HCT116 (cell line): ENCODE results near the gene ACAN. TPM values are rescaled to one million over a fixed set of nuclear protein-coding genes. Genes with fewer than 3 reads are reported as not detected.

ENCODE experiments used
- ATAC-seq: fragments of 200-7000 bp; cut with Tn5 transposase; 2 replicates; pipeline ENCODE4 v1.9.1; 2020; ENCODE audit warnings: mild to moderate bottlenecking, moderate library complexity
- BruUV-seq: library from RNA; stranded (reverse); fragments of 400-500 nt; replicated peaks from 2 replicates; lab custom pipeline; 2021; lab: Mats Ljungman, UMichigan
- CTCF ChIA-PET: fragments of 300-600 bp; sonication (Branson Sonifier 250); formaldehyde crosslinking; loops from one replicate; lab custom pipeline; 2021; ENCODE audit warnings: antibody characterized with exemption; lab: Charles Lee
- POLR2A ChIA-PET: fragments of 300-600, 350-600 bp; sonication (Branson Sonifier 250); formaldehyde crosslinking; loops from one replicate; lab custom pipeline; 2021; ENCODE audit warnings: antibody characterized with exemption; lab: Charles Lee
- RAD21 ChIA-PET, 2 experiments: fragments of 300-600 bp; sonication (Branson Sonifier 250); formaldehyde crosslinking; loops; one replicate each; lab custom pipeline; 2023; ENCODE audit warnings: low total read pairs in 2 of 2; ENCODE audit not compliant: uncharacterized antibody in 2 of 2, unreplicated experiment in 2 of 2, low non-redundant PET in 1 of 2; lab: Charles Lee
- DNase-seq: peaks from one replicate; pipeline ENCODE4 v3.0.0-alpha.2; 2010; ENCODE audit warnings: low read depth, low spot score
- H2AFZ ChIP-seq: fragments of 200-600 bp; shearing (Covaris generic), sonication (generic); 2 replicates; pipeline ENCODE4 v1.6.1; 2017; ENCODE audit warnings: low read depth, mixed run types, mixed read lengths, antibody characterized with exemption, low read length; ENCODE audit not compliant: poor library complexity, severe bottlenecking
- H3K27ac ChIP-seq: 2 replicates; pipeline ENCODE4 v1.5.1; 2012; ENCODE audit warnings: low read depth, low read length
- H3K27me3 ChIP-seq: fragments of 200-600 bp; sonication (generic); 2 replicates; pipeline ENCODE4 v1.6.1; 2016; ENCODE audit warnings: mixed run types, low read length, mixed read lengths; ENCODE audit not compliant: insufficient read depth
- H3K36me3 ChIP-seq, 2 experiments: fragments of 200-500 bp in 1 of 2; fragments of 200-600 bp in 1 of 2; sonication (Bioruptor generic) in 1 of 2; sonication (generic) in 1 of 2; 2 replicates each; pipeline versions ENCODE4 v1.5.1 to v1.6.1; 2014 to 2016; ENCODE audit warnings: low read length in 2 of 2, inconsistent platforms in 1 of 2, mixed read lengths in 1 of 2, mixed run types in 1 of 2; ENCODE audit not compliant: insufficient read depth in 2 of 2, control insufficient read depth in 1 of 2
- H3K4me1 ChIP-seq, 2 experiments: fragments of 200-600 bp in 1 of 2; sonication (generic) in 1 of 2; 2 replicates each; pipeline versions ENCODE4 v1.5.1 to v1.6.1; 2012 to 2017; ENCODE audit warnings: low read length in 2 of 2, inconsistent platforms in 1 of 2, mild to moderate bottlenecking in 1 of 2, mixed read lengths in 1 of 2, mixed run types in 1 of 2, moderate library complexity in 1 of 2; ENCODE audit not compliant: insufficient read depth in 2 of 2, control insufficient read depth in 1 of 2
- H3K4me2 ChIP-seq: fragments of 200-600 bp; sonication (generic); 2 replicates; pipeline ENCODE4 v1.6.1; 2017; ENCODE audit warnings: mixed run types, low read length, mixed read lengths
- H3K4me3 ChIP-seq, 2 experiments: fragments of 200-600 bp in 1 of 2; sonication (generic) in 1 of 2; replicated peaks in 1 of 2; 2 replicates each; pipeline ENCODE4 v1.5.1; 2011 to 2016; ENCODE audit warnings: low read length in 2 of 2, control low read depth in 1 of 2, low read depth in 1 of 2, mild to moderate bottlenecking in 1 of 2, mixed read lengths in 1 of 2, mixed run types in 1 of 2
- H3K79me2 ChIP-seq: fragments of 200-600 bp; sonication (generic); 2 replicates; pipeline ENCODE4 v1.6.1; 2017; ENCODE audit warnings: mild to moderate bottlenecking, mixed run types, low read length, moderate library complexity, mixed read lengths; ENCODE audit not compliant: insufficient read depth
- H3K9ac ChIP-seq: fragments of 200-600 bp; sonication (generic); 2 replicates; pipeline ENCODE4 v1.6.1; 2016; ENCODE audit warnings: low read length, mixed read lengths
- H3K9me2 ChIP-seq: fragments of 200-600 bp; sonication (generic), shearing (Covaris generic); 2 replicates; pipeline ENCODE4 v1.6.1; 2017; ENCODE audit warnings: mixed run types, mild to moderate bottlenecking, moderate library complexity; ENCODE audit not compliant: insufficient read depth
- H3K9me3 ChIP-seq, 2 experiments: fragments of 200-500 bp in 1 of 2; fragments of 200-600 bp in 1 of 2; sonication (Bioruptor generic) in 1 of 2; sonication (generic) in 1 of 2; 2 replicates each; pipeline ENCODE4 v1.6.1; 2014 to 2017; ENCODE audit warnings: low read length in 2 of 2, mixed read lengths in 2 of 2, inconsistent platforms in 1 of 2, low read depth in 1 of 2, mild to moderate bottlenecking in 1 of 2, mixed run types in 1 of 2, moderate library complexity in 1 of 2; ENCODE audit not compliant: control insufficient read depth in 1 of 2, insufficient read depth in 1 of 2
- H4K20me1 ChIP-seq: fragments of 200-600 bp; sonication (generic), shearing (Covaris generic); 2 replicates; pipeline ENCODE4 v1.6.1; 2017; ENCODE audit warnings: mixed run types, mild to moderate bottlenecking, moderate library complexity; ENCODE audit not compliant: insufficient read depth
- ATF3 ChIP-seq: IDR thresholded peaks from 2 replicates; pipeline ENCODE4 v1.6.1; 2012
- CEBPB ChIP-seq: IDR thresholded peaks from 2 replicates; pipeline ENCODE4 v1.6.1; 2012; ENCODE audit warnings: low read depth
- CTCF ChIP-seq, 3 experiments: fragments of 200-600 bp in 1 of 3; sonication (generic) in 1 of 3; IDR thresholded peaks in 2 of 3; conservative IDR thresholded peaks in 1 of 3; 2 replicates each; pipeline ENCODE4 v1.5.1; 2012 to 2017; ENCODE audit warnings: low read depth in 2 of 3, low read length in 2 of 3, antibody characterized with exemption in 1 of 3, borderline replicate concordance in 1 of 3, control low read depth in 1 of 3, mild to moderate bottlenecking in 1 of 3, mixed read lengths in 1 of 3, mixed run types in 1 of 3, moderate library complexity in 1 of 3; ENCODE audit not compliant: insufficient read depth in 1 of 3
- EGR1 ChIP-seq: IDR thresholded peaks from 2 replicates; pipeline ENCODE4 v1.6.1; 2012; ENCODE audit warnings: low read depth
- FOSL1 ChIP-seq: IDR thresholded peaks from 2 replicates; pipeline ENCODE4 v1.6.1; 2012; ENCODE audit warnings: low read depth
- JUND ChIP-seq: IDR thresholded peaks from 2 replicates; pipeline ENCODE4 v1.6.1; 2012
- MAX ChIP-seq: IDR thresholded peaks from 2 replicates; pipeline ENCODE4 v1.6.1; 2012
- POLR2A ChIP-seq: IDR thresholded peaks from 2 replicates; pipeline ENCODE4 v1.7.0; 2011; ENCODE audit warnings: borderline replicate concordance; ENCODE audit not compliant: insufficient read depth, insufficient read length; ENCODE audit errors: extremely low read depth
- POLR2AphosphoS5 ChIP-seq: IDR thresholded peaks from 2 replicates; pipeline ENCODE4 v1.6.1; 2011; ENCODE audit warnings: mild to moderate bottlenecking, low read depth, low read length, moderate library complexity
- RAD21 ChIP-seq: IDR thresholded peaks from 2 replicates; pipeline ENCODE4 v1.6.1; 2012; ENCODE audit warnings: low read depth, mild to moderate bottlenecking
- SIN3A ChIP-seq: IDR thresholded peaks from 2 replicates; pipeline ENCODE4 v1.6.1; 2012; ENCODE audit warnings: low read depth
- SRF ChIP-seq: IDR thresholded peaks from 2 replicates; pipeline ENCODE4 v1.6.1; 2012; ENCODE audit warnings: low read depth
- TCF7L2 ChIP-seq: IDR thresholded peaks from 2 replicates; pipeline ENCODE4 v1.7.0; 2011; ENCODE audit warnings: borderline replicate concordance, inconsistent platforms; ENCODE audit not compliant: insufficient read depth, insufficient read length; ENCODE audit errors: extremely low read depth
- ZFX ChIP-seq: fragments of 450-650 bp; IDR thresholded peaks from 2 replicates; pipeline ENCODE4 v1.6.1; 2017
- ZNF274 ChIP-seq: fragments of 200-500 bp; sonication (Bioruptor generic); IDR thresholded peaks from 2 replicates; pipeline ENCODE4 v1.6.1; 2014; ENCODE audit warnings: mild to moderate bottlenecking, low read depth, low read length, inconsistent platforms
- intact Hi-C: fragments of 100-400 bp; cut with micrococcal nuclease; formaldehyde crosslinking; loops from 2 replicates; pipeline ENCODE4 v1.10.0; 2022
- total RNA-seq: library from RNA; stranded (reverse); gene quantifications from one replicate; pipeline ENCODE4 v1.2.1, GENCODE V29; 2021; ENCODE audit not compliant: unreplicated experiment
- TF ChIP-seq, protein P1 (sequence below): IDR thresholded peaks from 2 replicates; pipeline ENCODE4 v1.6.1; 2012; ENCODE audit warnings: low read depth
- TF ChIP-seq, protein P2 (sequence below): IDR thresholded peaks from 2 replicates; pipeline ENCODE4 v1.6.1; 2011; ENCODE audit warnings: mild to moderate bottlenecking, low read length, moderate library complexity; ENCODE audit not compliant: insufficient replicate concordance; ENCODE audit errors: extremely low read depth

ACAN gene
- total RNA-seq, 1 experiment from 2014 or later, result not detected

- intact Hi-C loops, result loop anchor here (10.0 kb wide), 1 partner anchor 588 kb away; no protein-coding TSS in a partner anchor
Measured at GRCh38 chr15:88832820-88833730, 29.8 kb downstream of the ACAN start.

More at GRCh38 chr15:88832820-88833730, 29.8 kb downstream of the ACAN start:
- Histone ChIP-seq H3K4me2 (no peak overlapping the region), H3K4me3 (no peak overlapping the region), H3K9ac (no peak overlapping the region), H3K27ac (no peak overlapping the region), H2AFZ (no peak overlapping the region), H4K20me1 (no peaks in the 10 kb centered on the region), H3K27me3 (no peaks in the 10 kb centered on the region), H3K9me2 (no peaks in the 10 kb centered on the region), H3K9me3 (no peaks in the 10 kb centered on the region), H3K79me2 (no peaks in the 10 kb centered on the region), H3K36me3 (no peaks in the 10 kb centered on the region), H3K4me1 (peaks cover 0 to 3% of the 10 kb centered on the region in 2 experiments; a peak in 1 of 4 replicates)
- TF ChIP-seq ZFX, result no peak
- TF ChIP-seq CTCF (IDR thresholded peaks at IDR 0.05 in 2 of 3, conservative IDR thresholded peaks at IDR 0.05 in 1 of 3; ENCODE audit: borderline replicate concordance in 1 of 3, insufficient read depth in 1 of 3, low read depth in 2 of 3, low read length in 2 of 3), result no peak
- TF ChIP-seq FOSL1, result no peak
- TF ChIP-seq RAD21, result no peak
- no peak for TF ChIP-seq ZNF274
- no peak for TF ChIP-seq MAX
- no peak for TF ChIP-seq CEBPB
- TF ChIP-seq SIN3A, result no peak
- TF ChIP-seq, protein P1, sequence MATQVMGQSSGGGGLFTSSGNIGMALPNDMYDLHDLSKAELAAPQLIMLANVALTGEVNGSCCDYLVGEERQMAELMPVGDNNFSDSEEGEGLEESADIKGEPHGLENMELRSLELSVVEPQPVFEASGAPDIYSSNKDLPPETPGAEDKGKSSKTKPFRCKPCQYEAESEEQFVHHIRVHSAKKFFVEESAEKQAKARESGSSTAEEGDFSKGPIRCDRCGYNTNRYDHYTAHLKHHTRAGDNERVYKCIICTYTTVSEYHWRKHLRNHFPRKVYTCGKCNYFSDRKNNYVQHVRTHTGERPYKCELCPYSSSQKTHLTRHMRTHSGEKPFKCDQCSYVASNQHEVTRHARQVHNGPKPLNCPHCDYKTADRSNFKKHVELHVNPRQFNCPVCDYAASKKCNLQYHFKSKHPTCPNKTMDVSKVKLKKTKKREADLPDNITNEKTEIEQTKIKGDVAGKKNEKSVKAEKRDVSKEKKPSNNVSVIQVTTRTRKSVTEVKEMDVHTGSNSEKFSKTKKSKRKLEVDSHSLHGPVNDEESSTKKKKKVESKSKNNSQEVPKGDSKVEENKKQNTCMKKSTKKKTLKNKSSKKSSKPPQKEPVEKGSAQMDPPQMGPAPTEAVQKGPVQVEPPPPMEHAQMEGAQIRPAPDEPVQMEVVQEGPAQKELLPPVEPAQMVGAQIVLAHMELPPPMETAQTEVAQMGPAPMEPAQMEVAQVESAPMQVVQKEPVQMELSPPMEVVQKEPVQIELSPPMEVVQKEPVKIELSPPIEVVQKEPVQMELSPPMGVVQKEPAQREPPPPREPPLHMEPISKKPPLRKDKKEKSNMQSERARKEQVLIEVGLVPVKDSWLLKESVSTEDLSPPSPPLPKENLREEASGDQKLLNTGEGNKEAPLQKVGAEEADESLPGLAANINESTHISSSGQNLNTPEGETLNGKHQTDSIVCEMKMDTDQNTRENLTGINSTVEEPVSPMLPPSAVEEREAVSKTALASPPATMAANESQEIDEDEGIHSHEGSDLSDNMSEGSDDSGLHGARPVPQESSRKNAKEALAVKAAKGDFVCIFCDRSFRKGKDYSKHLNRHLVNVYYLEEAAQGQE, result no peak
- TF ChIP-seq POLR2A, result no peak
- TF ChIP-seq SRF, result no peak
- TF ChIP-seq JUND, result no peak
- no peak for TF ChIP-seq ATF3
- TF ChIP-seq, protein P2, sequence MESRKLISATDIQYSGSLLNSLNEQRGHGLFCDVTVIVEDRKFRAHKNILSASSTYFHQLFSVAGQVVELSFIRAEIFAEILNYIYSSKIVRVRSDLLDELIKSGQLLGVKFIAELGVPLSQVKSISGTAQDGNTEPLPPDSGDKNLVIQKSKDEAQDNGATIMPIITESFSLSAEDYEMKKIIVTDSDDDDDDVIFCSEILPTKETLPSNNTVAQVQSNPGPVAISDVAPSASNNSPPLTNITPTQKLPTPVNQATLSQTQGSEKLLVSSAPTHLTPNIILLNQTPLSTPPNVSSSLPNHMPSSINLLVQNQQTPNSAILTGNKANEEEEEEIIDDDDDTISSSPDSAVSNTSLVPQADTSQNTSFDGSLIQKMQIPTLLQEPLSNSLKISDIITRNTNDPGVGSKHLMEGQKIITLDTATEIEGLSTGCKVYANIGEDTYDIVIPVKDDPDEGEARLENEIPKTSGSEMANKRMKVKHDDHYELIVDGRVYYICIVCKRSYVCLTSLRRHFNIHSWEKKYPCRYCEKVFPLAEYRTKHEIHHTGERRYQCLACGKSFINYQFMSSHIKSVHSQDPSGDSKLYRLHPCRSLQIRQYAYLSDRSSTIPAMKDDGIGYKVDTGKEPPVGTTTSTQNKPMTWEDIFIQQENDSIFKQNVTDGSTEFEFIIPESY, result no peak
- TF ChIP-seq EGR1, result no peak
- TF ChIP-seq POLR2AphosphoS5, result no peak
- no peak for TF ChIP-seq TCF7L2
- ATAC-seq (no peak), DNase-seq (no peak)
- ChIA-PET RAD21 (interaction anchor here in 1 of 2 experiments (3.2 kb wide), 1 partner anchor 176 kb away, joined by 13 read pairs; no protein-coding TSS in a partner anchor), POLR2A (no interaction called here), CTCF (interaction anchor here (4.2 kb wide), 1 partner anchor 175 kb away, joined by 82 read pairs; no protein-coding TSS in a partner anchor)
- BruUV-seq, result no TSS peak
